Panc1 (cell line): Measurements from ENCODE around the gene PLD1.

Experiments used
- POLR2AphosphoS5 ChIP-seq: IDR thresholded peaks from 2 replicates; pipeline ENCODE4 v1.6.1; 2012; ENCODE audit warnings: mild to moderate bottlenecking, low read depth, low read length, moderate library complexity
- SIN3A ChIP-seq: IDR thresholded peaks from 2 replicates; pipeline ENCODE4 v1.6.1; 2012; ENCODE audit warnings: low read depth, mild to moderate bottlenecking, low read length, moderate library complexity, borderline replicate concordance; ENCODE audit not compliant: insufficient read depth
- TCF7L2 ChIP-seq: IDR thresholded peaks from 2 replicates; pipeline ENCODE4 v1.6.1; 2011; ENCODE audit warnings: mild to moderate bottlenecking, low read depth, low read length, inconsistent platforms
- TF ChIP-seq, protein P1 (sequence below): fragments of 450-650 bp; IDR thresholded peaks from 2 replicates; pipeline ENCODE4 v1.5.1; 2017; ENCODE audit warnings: mild to moderate bottlenecking

DNA sequence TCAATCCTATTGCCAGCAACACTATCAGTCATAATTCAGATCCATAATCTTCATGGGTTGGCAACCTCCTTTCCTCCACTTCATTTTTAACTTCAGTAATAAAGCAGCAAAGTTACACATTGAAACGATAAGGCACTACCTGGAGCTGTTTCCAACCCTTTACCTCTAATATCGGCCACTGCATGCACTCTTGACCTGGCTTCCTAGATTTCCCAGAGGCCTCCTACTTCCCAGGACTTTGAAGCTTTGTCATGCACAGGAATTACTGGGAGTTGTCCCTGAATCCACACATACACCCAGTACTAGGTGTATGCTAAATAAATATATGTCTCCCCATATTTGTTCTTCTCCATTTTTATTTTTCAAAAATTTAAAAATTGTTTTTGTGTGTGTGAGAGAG, 126.1 kb downstream of the PLD1 start:
- TF ChIP-seq, protein P1, sequence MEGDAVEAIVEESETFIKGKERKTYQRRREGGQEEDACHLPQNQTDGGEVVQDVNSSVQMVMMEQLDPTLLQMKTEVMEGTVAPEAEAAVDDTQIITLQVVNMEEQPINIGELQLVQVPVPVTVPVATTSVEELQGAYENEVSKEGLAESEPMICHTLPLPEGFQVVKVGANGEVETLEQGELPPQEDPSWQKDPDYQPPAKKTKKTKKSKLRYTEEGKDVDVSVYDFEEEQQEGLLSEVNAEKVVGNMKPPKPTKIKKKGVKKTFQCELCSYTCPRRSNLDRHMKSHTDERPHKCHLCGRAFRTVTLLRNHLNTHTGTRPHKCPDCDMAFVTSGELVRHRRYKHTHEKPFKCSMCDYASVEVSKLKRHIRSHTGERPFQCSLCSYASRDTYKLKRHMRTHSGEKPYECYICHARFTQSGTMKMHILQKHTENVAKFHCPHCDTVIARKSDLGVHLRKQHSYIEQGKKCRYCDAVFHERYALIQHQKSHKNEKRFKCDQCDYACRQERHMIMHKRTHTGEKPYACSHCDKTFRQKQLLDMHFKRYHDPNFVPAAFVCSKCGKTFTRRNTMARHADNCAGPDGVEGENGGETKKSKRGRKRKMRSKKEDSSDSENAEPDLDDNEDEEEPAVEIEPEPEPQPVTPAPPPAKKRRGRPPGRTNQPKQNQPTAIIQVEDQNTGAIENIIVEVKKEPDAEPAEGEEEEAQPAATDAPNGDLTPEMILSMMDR: no peak
- TF ChIP-seq TCF7L2 (no peak), POLR2AphosphoS5 (no peak), SIN3A (no peak)
